ENCODE data around the gene DNAJB6. TPM values are rescaled to one million over a fixed set of nuclear protein-coding genes. Genes with fewer than 3 reads are reported as not detected.

The DNAJB6 gene
- total RNA-seq, 1 donor from 2014 or later, result 74.3 TPM

- DNase-seq, result no peak
- no peak for ATAC-seq (ENCODE audit: low read depth)
- CTCF ChIA-PET, result no interaction called here
- H3K9me3 Mint-ChIP-seq, result no peaks in the 10 kb centered on the region
- H3K27ac Mint-ChIP-seq, result no peak overlapping the region
- no peak for TF ChIP-seq CTCF (IDR thresholded peaks at IDR 0.05)
- H3K4me1 Mint-ChIP-seq, result peaks cover 15% of the 10 kb centered on the region
- intact Hi-C loops (cut with micrococcal nuclease), result no loop called here
- no peaks in the 10 kb centered on the region for H3K27me3 Mint-ChIP-seq
- no peak overlapping the region for H3K4me3 Mint-ChIP-seq
- POLR2A ChIA-PET, result no interaction called here
- no peaks in the 10 kb centered on the region for H3K36me3 Mint-ChIP-seq (ENCODE audit: low read depth)
Observed at GRCh38 chr7:157429001-157429679, 92.3 kb downstream of the DNAJB6 start.

- ChIA-PET CTCF (no interaction called here), POLR2A (no interaction called here)
- no peaks in the 10 kb centered on the region for H3K9me3 Mint-ChIP-seq
- intact Hi-C loops (cut with micrococcal nuclease), result loop anchor here (5.0 kb wide), 1 partner anchor 978 kb away; no protein-coding TSS in a partner anchor
- H3K27me3 Mint-ChIP-seq, result no peaks in the 10 kb centered on the region
- no peak overlapping the region for H3K27ac Mint-ChIP-seq
- DNase-seq, result no peak
- peaks cover 15% of the 10 kb centered on the region for H3K4me1 Mint-ChIP-seq
- no peak for ATAC-seq (ENCODE audit: low read depth)
- no peak for TF ChIP-seq CTCF (IDR thresholded peaks at IDR 0.05)
- no peaks in the 10 kb centered on the region for H3K36me3 Mint-ChIP-seq (ENCODE audit: low read depth)
- no peak overlapping the region for H3K4me3 Mint-ChIP-seq
Observed at GRCh38 chr7:157429680-157430224, 92.9 kb downstream of the DNAJB6 start.

DNA sequence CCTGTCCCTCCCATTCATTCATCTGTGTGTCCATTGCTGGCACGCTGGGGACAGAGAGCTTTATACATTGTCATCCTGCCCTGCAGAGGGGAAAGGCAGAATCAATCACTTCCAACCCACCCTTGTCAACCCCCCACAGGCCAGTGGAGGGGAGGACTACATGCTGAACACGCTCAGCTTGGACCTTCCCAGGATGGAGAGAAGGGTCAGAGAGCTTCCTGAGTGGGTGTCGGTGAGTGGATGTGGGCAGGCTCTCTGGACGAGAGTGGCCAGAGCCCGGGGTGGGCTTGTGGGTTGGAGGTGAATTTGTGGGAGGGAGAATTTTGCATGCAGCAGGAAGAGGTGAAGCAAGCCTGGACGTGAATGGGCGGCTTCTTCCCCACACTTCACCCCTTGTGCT is 93.9 kb downstream of the DNAJB6 start:
- POLR2A ChIA-PET, result no interaction called here
- Mint-ChIP-seq H3K4me3 (no peak overlapping the region), H3K36me3 (ENCODE audit: low read depth) (no peaks in the 10 kb centered on the region), H3K9me3 (no peaks in the 10 kb centered on the region), H3K4me1 (peaks cover 15% of the 10 kb centered on the region), H3K27me3 (no peaks in the 10 kb centered on the region), H3K27ac (no peak overlapping the region)
- CTCF ChIA-PET, result no interaction called here
- intact Hi-C loops (cut with micrococcal nuclease), result loop anchor here (5.0 kb wide), 1 partner anchor 977 kb away; no protein-coding TSS in a partner anchor
- no peak for TF ChIP-seq CTCF (IDR thresholded peaks at IDR 0.05)
- ATAC-seq (ENCODE audit: low read depth) (no peak), DNase-seq (no peak)

DNA sequence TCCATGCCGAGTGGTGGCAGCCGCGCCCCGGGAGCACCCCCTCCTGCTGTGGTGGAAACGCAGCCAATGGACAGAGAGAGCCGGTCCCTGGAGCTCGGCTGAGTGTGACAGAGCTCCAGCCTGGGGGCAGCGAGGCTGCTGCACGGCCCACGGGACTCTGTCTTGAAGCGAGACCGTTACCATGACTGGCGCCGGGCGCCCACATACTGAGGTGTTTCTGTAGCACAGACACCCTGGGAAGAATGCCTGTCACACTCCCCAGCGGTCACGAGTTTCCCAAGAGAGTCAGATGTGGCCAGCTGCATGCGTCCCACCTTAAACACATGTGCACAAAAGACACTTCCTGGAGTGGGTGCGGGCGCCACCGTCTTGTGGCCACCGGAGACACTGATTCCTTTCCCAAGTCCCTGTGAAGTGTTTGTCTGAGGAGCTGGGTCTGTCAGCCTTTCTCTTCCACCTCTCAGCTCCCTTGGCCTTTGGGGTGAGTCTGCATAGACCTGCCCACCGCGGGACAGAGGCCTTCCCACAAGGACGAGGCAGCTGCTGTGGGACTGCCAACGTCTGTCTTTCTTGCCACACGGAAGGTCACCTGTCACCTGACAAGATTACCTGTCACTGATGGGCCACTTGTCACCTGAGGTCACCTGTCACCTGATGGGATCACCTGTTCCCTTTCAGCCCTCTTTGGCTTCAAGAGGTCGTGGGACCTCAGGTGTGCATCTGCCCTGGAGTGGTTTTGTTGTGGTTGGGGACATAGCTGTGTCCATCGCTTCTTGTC is 94.6 kb downstream of the DNAJB6 start:
- Mint-ChIP-seq H3K9me3 (no peaks in the 10 kb centered on the region), H3K36me3 (ENCODE audit: low read depth) (no peaks in the 10 kb centered on the region), H3K4me3 (no peak overlapping the region), H3K4me1 (peaks cover 15% of the 10 kb centered on the region), H3K27ac (no peak overlapping the region), H3K27me3 (no peaks in the 10 kb centered on the region)
- DNase-seq (no peak), ATAC-seq (ENCODE audit: low read depth) (no peak)
- ChIA-PET POLR2A (no interaction called here), CTCF (no interaction called here)
- no peak for TF ChIP-seq CTCF (IDR thresholded peaks at IDR 0.05)
- intact Hi-C loops (cut with micrococcal nuclease), result loop anchor here (5.0 kb wide), 1 partner anchor 976 kb away; no protein-coding TSS in a partner anchor

GRCh38 chr7:157431951-157432540 is 95.2 kb downstream of the DNAJB6 start:
- no peak for DNase-seq
- H3K27me3 Mint-ChIP-seq, result no peaks in the 10 kb centered on the region
- ChIA-PET CTCF (interaction anchor here (0.7 kb wide), 1 partner anchor 19 kb away, joined by 3 read pairs; no protein-coding TSS in a partner anchor), POLR2A (no interaction called here)
- no peaks in the 10 kb centered on the region for H3K9me3 Mint-ChIP-seq
- ATAC-seq (ENCODE audit: low read depth), result no peak
- no peak overlapping the region for H3K27ac Mint-ChIP-seq
- TF ChIP-seq CTCF (IDR thresholded peaks at IDR 0.05), result no peak
- intact Hi-C loops (cut with micrococcal nuclease), result loop anchor here (5.0 kb wide), 1 partner anchor 975 kb away; no protein-coding TSS in a partner anchor
- peak overlapping the region; percentile 53 for H3K4me3 Mint-ChIP-seq
- peaks cover 15% of the 10 kb centered on the region for H3K4me1 Mint-ChIP-seq
- H3K36me3 Mint-ChIP-seq (ENCODE audit: low read depth), result no peaks in the 10 kb centered on the region
